Liver (tissue), 9 donors: ENCODE data around the gene ZDHHC22. TPM values are rescaled to one million over a fixed set of nuclear protein-coding genes. Genes with fewer than 3 reads are reported as not detected.
"Not testable (repeated sequence)": the region's sequence is repeated elsewhere in the genome, so short reads cannot be mapped to it uniquely, and the experiment has no call there.

Source experiments
- DNase-seq: peaks from one replicate; pipeline ENCODE4 v3.0.0-alpha.2; 2017; ENCODE audit warnings: low spot score
- H3K27ac ChIP-seq, 2 donors: one replicate each; pipeline ENCODE4 v1.7.0; 2013; ENCODE audit warnings: inconsistent platforms in 2 of 2, low read length in 2 of 2, control low read depth in 1 of 2, low read depth in 1 of 2, mild to moderate bottlenecking in 1 of 2
- H3K27me3 ChIP-seq, 4 donors: one replicate each; pipeline versions ENCODE4 v1.6.1 to v1.7.0; 2013; ENCODE audit warnings: low read length in 3 of 4, inconsistent platforms in 1 of 4, mild to moderate bottlenecking in 1 of 4, moderate library complexity in 1 of 4; ENCODE audit not compliant: control insufficient read depth in 4 of 4, insufficient read depth in 4 of 4
- H3K36me3 ChIP-seq, 4 donors: one replicate each; pipeline versions ENCODE4 v1.6.1 to v1.7.0; 2013; ENCODE audit warnings: low read length in 3 of 4, mild to moderate bottlenecking in 3 of 4, low read depth in 1 of 4, moderate library complexity in 1 of 4; ENCODE audit not compliant: control insufficient read depth in 4 of 4, insufficient read depth in 3 of 4
- H3K4me1 ChIP-seq, 4 donors: one replicate each; pipeline versions ENCODE4 v1.6.1 to v1.7.0; 2013; ENCODE audit warnings: low read length in 3 of 4, mild to moderate bottlenecking in 3 of 4, moderate library complexity in 1 of 4; ENCODE audit not compliant: control insufficient read depth in 4 of 4, insufficient read depth in 4 of 4
- H3K4me3 ChIP-seq, 3 donors: one replicate each; pipeline versions ENCODE4 v1.6.1 to v1.7.0; 2013; ENCODE audit warnings: low read length in 3 of 3, control low read depth in 1 of 3, low read depth in 1 of 3, mild to moderate bottlenecking in 1 of 3
- H3K9ac ChIP-seq, 2 donors: one replicate each; pipeline ENCODE4 v1.7.0; 2013; ENCODE audit warnings: low read length in 2 of 2, mild to moderate bottlenecking in 2 of 2, moderate library complexity in 2 of 2, control low read depth in 1 of 2, low read depth in 1 of 2
- H3K9me3 ChIP-seq, 4 donors: one replicate each; pipeline versions ENCODE4 v1.6.1 to v1.7.0; 2013; ENCODE audit warnings: low read length in 3 of 4; ENCODE audit not compliant: control insufficient read depth in 4 of 4
- EGR1 ChIP-seq, 2 donors: IDR thresholded peaks; 2 replicates each; pipeline ENCODE4 v1.6.1; 2016 to 2018; ENCODE audit warnings: antibody characterized with exemption in 2 of 2, low read depth in 2 of 2
- FOXA2 ChIP-seq: IDR thresholded peaks from 2 replicates; pipeline ENCODE4 v1.6.1; 2016; ENCODE audit warnings: antibody characterized with exemption
- GABPA ChIP-seq, 2 donors: IDR thresholded peaks in 1 of 2; conservative IDR thresholded peaks in 1 of 2; 2 replicates each; pipeline ENCODE4 v1.6.1; 2016; ENCODE audit warnings: antibody characterized with exemption in 2 of 2, mild to moderate bottlenecking in 1 of 2, moderate library complexity in 1 of 2
- HNF4A ChIP-seq, 2 donors: conservative IDR thresholded peaks; 2 replicates each; pipeline ENCODE4 v1.6.1; 2016; ENCODE audit warnings: antibody characterized with exemption in 2 of 2, mild to moderate bottlenecking in 2 of 2
- HNF4G ChIP-seq: IDR thresholded peaks from 2 replicates; pipeline ENCODE4 v1.6.1; 2016; ENCODE audit warnings: antibody characterized with exemption
- JUND ChIP-seq, 2 donors: IDR thresholded peaks; 2 replicates each; pipeline ENCODE4 v1.6.1; 2016; ENCODE audit warnings: antibody characterized with exemption in 2 of 2
- NR2F2 ChIP-seq: IDR thresholded peaks from 2 replicates; pipeline ENCODE4 v1.6.1; 2016; ENCODE audit warnings: antibody characterized with exemption
- RAD21 ChIP-seq, 2 donors: IDR thresholded peaks; 2 replicates each; pipeline ENCODE4 v1.6.1; 2016; ENCODE audit warnings: antibody characterized with exemption in 2 of 2, mild to moderate bottlenecking in 2 of 2
- RXRA ChIP-seq, 2 donors: IDR thresholded peaks; 2 replicates each; pipeline ENCODE4 v1.6.1; 2017 to 2018; ENCODE audit warnings: antibody characterized with exemption in 2 of 2, mild to moderate bottlenecking in 1 of 2
- SP1 ChIP-seq: IDR thresholded peaks from 2 replicates; pipeline ENCODE4 v1.6.1; 2018; ENCODE audit warnings: antibody characterized with exemption, mild to moderate bottlenecking
- TAF1 ChIP-seq: conservative IDR thresholded peaks from 2 replicates; pipeline ENCODE4 v1.6.1; 2016; ENCODE audit warnings: antibody characterized with exemption, mild to moderate bottlenecking
- YY1 ChIP-seq: IDR thresholded peaks from 2 replicates; pipeline ENCODE4 v1.6.1; 2016; ENCODE audit warnings: antibody characterized with exemption, mild to moderate bottlenecking
- WGBS: extraction: QIAGEN DNeasy Blood & Tissue Kit; methylation state at CpG from one replicate; pipeline ENCODE4 v1.1.7; 2013; 5-methylcytosine and 5-hydroxymethylcytosine counted together
- polyA plus RNA-seq, 2 donors: library from polyadenylated mRNA; stranded (reverse) in 1 of 2; unstranded in 1 of 2; fragments of 200-250 nt in 1 of 2; fragments of >200 nt in 1 of 2; fragmentation: Nextera tagmentation in 1 of 2; extraction: Ambion mirVana in 1 of 2; gene quantifications; one replicate each; pipeline versions ENCODE4 v1.2.1 to v1.2.3, GENCODE V29; 2013 to 2015
- total RNA-seq, 2 donors: library from RNA; depleted of rRNA; stranded (reverse); fragments of >200 nt; gene quantifications; one replicate each; pipeline ENCODE4 v1.2.3, GENCODE V29; 2014
- TF ChIP-seq, protein P1 (sequence below): IDR thresholded peaks from 2 replicates; pipeline ENCODE4 v1.6.1; 2016; ENCODE audit warnings: antibody characterized with exemption
- TF ChIP-seq, protein P2 (sequence below): IDR thresholded peaks from 2 replicates; pipeline ENCODE4 v1.6.1; 2016; ENCODE audit warnings: antibody characterized with exemption, mild to moderate bottlenecking
- TF ChIP-seq, protein P3 (sequence below): fragments of 150-350 bp; IDR thresholded peaks from 2 replicates; pipeline ENCODE4 v1.5.1; 2017; ENCODE audit warnings: improper control_type of control experiment, low read depth, low read length; ENCODE audit not compliant: missing input control
- donor health status: healthy.
- donor health status: healthy.
- donor health status: healthy.
- donor health status: healthy.
- donor health status: healthy.

Gene ZDHHC22
- total and polyA plus RNA-seq, 4 donors, result not detected

DNA sequence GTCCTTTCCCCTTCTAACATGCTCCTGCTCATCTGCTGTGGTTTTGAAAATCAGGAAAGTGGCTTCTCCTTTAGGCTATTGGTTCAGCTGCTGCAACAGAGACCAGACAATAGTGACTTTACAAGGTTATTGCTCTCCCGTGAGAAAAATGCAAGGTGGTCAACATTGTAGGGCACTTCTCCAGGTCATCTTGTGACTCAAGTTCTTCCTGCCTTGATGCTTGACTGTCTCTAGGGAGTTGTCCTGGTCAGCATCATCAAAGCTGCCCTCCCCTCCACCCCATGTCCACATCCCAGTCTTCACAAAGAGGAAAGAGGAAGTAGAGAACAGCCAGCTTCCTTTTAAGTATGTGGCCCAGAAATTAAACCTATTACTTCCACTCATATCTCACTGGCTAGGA lies 36.1 kb upstream of the ZDHHC22 start (continued):
- TF ChIP-seq NR2F2 (no peak), GABPA (IDR thresholded peaks at IDR 0.05 in 1 of 2, conservative IDR thresholded peaks at IDR 0.05 in 1 of 2) (no peak)
- TF ChIP-seq, protein P1, sequence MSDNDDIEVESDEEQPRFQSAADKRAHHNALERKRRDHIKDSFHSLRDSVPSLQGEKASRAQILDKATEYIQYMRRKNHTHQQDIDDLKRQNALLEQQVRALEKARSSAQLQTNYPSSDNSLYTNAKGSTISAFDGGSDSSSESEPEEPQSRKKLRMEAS, result no peak

DNA sequence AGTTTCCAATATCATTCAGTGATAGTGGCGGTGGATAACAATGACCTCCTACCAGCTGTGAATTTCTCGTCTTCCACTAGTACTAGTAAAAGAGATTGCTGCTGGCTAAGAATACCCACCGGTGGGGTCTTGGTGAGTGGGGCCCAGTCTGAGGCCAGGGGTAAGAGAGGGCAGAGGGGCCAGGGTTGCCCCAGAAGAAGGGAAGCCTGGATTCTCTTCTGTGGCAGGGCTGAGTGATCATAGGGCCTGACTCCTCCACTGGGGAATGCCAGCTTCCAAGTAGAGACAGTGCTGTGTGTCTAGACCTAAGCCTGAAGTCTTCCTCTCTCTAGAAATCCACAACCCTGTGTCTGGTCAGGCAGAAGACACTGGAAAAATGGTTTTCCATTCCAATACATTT lies 34.3 kb upstream of the ZDHHC22 start:
- TF ChIP-seq NR2F2, result no peak
- no peak for TF ChIP-seq SP1
- TF ChIP-seq FOXA2, result no peak
- no peak for TF ChIP-seq GABPA (IDR thresholded peaks at IDR 0.05 in 1 of 2, conservative IDR thresholded peaks at IDR 0.05 in 1 of 2)
- TF ChIP-seq JUND (IDR thresholded peaks at IDR 0.05), result no peak
- no peak for TF ChIP-seq EGR1 (IDR thresholded peaks at IDR 0.05; ENCODE audit: low read depth in 2 of 2)
- TF ChIP-seq, protein P2, sequence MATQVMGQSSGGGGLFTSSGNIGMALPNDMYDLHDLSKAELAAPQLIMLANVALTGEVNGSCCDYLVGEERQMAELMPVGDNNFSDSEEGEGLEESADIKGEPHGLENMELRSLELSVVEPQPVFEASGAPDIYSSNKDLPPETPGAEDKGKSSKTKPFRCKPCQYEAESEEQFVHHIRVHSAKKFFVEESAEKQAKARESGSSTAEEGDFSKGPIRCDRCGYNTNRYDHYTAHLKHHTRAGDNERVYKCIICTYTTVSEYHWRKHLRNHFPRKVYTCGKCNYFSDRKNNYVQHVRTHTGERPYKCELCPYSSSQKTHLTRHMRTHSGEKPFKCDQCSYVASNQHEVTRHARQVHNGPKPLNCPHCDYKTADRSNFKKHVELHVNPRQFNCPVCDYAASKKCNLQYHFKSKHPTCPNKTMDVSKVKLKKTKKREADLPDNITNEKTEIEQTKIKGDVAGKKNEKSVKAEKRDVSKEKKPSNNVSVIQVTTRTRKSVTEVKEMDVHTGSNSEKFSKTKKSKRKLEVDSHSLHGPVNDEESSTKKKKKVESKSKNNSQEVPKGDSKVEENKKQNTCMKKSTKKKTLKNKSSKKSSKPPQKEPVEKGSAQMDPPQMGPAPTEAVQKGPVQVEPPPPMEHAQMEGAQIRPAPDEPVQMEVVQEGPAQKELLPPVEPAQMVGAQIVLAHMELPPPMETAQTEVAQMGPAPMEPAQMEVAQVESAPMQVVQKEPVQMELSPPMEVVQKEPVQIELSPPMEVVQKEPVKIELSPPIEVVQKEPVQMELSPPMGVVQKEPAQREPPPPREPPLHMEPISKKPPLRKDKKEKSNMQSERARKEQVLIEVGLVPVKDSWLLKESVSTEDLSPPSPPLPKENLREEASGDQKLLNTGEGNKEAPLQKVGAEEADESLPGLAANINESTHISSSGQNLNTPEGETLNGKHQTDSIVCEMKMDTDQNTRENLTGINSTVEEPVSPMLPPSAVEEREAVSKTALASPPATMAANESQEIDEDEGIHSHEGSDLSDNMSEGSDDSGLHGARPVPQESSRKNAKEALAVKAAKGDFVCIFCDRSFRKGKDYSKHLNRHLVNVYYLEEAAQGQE, result no peak
- peaks cover 0 to 5% (median 2%) of the 10 kb centered on the region in 4 donors for H3K9me3 ChIP-seq
- no peaks in the 10 kb centered on the region for H3K36me3 ChIP-seq
- DNase-seq, result no peak
- no peak overlapping the region for H3K4me3 ChIP-seq
- H3K27me3 ChIP-seq, result peaks cover 0 to 5% (median 1%) of the 10 kb centered on the region in 4 donors
- H3K4me1 ChIP-seq, result no peaks in the 10 kb centered on the region
- 82% methylated on average over 3 of the region's 3 CpGs for WGBS
- H3K9ac ChIP-seq, result no peak overlapping the region
- no peak overlapping the region for H3K27ac ChIP-seq

DNA sequence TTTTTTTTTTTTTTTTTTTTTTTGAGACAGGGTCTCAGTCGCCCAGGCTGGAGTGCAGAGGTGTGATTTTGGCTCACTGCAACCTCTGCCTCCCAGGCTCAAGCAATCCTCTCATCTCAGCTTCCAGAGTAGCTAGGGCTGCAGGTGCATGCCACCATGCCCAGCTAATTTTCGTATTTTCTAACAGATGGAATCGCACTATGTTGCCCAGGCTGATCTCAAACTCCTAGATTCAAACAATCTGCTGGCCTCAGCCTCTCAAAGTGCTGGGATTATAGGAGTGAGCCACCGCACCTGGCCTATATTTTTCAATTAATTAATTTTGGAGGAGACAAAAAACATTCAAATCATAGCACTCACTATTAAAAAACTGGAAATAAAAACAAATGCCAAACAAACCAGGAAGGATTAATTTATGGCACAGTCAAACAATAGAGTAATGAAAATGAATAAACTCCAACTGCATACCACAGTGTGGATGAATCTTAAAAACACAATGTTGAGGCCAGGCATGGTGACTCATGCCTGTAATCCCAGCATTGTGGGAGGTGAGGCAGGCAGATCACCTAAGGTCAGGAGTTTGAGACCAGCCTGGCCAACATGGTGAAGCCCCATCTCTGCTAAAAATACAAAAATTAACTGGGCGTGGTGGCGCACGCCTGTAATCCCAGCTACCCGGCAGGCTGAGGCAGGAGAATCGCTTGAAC lies 32.5 kb upstream of the ZDHHC22 start:
- not testable (repeated sequence) for H3K9me3 ChIP-seq, H3K27ac ChIP-seq, DNase-seq, H3K4me1 ChIP-seq, H3K4me3 ChIP-seq, H3K27me3 ChIP-seq, H3K9ac ChIP-seq, H3K36me3 ChIP-seq
- WGBS, result 85% methylated on average over 9 of the region's 9 CpGs

DNA sequence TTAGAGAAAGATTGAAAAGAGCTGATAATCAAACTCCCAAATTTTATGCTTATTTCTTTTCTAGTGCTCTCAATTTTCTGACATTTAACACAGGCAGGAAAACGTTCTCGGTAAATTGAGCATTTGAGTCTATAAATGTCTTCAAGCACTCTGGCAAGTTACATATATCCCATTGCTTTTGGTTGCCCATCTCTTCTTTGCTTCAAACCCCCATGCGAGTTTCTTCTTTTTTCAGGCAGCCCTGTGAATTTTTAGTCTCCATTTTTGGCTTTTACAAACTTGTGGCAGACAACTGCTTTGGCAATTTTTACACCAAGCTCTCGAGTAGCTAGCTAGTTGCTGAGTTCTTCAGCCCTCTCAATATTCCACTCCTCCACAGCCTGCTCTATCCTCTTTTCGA lies 31.3 kb upstream of the ZDHHC22 start:
- Histone ChIP-seq H3K4me3 (no peak overlapping the region), H3K36me3 (no peaks in the 10 kb centered on the region), H3K27ac (no peak overlapping the region), H3K4me1 (no peaks in the 10 kb centered on the region), H3K27me3 (peaks cover 0 to 5% (median 1%) of the 10 kb centered on the region in 4 donors), H3K9ac (no peak overlapping the region), H3K9me3 (peaks cover 0 to 11% (median 3%) of the 10 kb centered on the region in 4 donors)
- 71% methylated on average over 5 of the region's 5 CpGs for WGBS
- no peak for DNase-seq
- no peak for TF ChIP-seq SP1
- no peak for TF ChIP-seq HNF4A (conservative IDR thresholded peaks at IDR 0.05)
- TF ChIP-seq RAD21 (IDR thresholded peaks at IDR 0.05), result no peak
- no peak for TF ChIP-seq YY1
- no peak for TF ChIP-seq GABPA (IDR thresholded peaks at IDR 0.05 in 1 of 2, conservative IDR thresholded peaks at IDR 0.05 in 1 of 2)
- TF ChIP-seq, protein P3, sequence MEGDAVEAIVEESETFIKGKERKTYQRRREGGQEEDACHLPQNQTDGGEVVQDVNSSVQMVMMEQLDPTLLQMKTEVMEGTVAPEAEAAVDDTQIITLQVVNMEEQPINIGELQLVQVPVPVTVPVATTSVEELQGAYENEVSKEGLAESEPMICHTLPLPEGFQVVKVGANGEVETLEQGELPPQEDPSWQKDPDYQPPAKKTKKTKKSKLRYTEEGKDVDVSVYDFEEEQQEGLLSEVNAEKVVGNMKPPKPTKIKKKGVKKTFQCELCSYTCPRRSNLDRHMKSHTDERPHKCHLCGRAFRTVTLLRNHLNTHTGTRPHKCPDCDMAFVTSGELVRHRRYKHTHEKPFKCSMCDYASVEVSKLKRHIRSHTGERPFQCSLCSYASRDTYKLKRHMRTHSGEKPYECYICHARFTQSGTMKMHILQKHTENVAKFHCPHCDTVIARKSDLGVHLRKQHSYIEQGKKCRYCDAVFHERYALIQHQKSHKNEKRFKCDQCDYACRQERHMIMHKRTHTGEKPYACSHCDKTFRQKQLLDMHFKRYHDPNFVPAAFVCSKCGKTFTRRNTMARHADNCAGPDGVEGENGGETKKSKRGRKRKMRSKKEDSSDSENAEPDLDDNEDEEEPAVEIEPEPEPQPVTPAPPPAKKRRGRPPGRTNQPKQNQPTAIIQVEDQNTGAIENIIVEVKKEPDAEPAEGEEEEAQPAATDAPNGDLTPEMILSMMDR, result no peak
- no peak for TF ChIP-seq EGR1 (IDR thresholded peaks at IDR 0.05; ENCODE audit: low read depth in 2 of 2)
- TF ChIP-seq RXRA (IDR thresholded peaks at IDR 0.05), result no peak
- TF ChIP-seq, protein P1, result no peak
- TF ChIP-seq TAF1, result no peak
- TF ChIP-seq HNF4G, result no peak
- TF ChIP-seq, protein P2, result no peak
- no peak for TF ChIP-seq NR2F2
